SU-DHL-6 (cell line): ENCODE measurements around the gene GTF2H2C_2.
"Not testable (repeated sequence)": the region's sequence is repeated elsewhere in the genome, so short reads cannot be mapped to it uniquely, and the experiment has no call there.

Experiments used
- CTCF ChIP-seq: fragments of 200-600 bp; sonication (generic); IDR thresholded peaks from one replicate; pipeline ENCODE4 v1.5.1; 2017; ENCODE audit warnings: antibody characterized with exemption, mild to moderate bottlenecking, low read length, moderate library complexity; ENCODE audit not compliant: insufficient read depth, poor library complexity, severe bottlenecking
- EZH2phosphoT487 ChIP-seq: fragments of 200-600 bp; sonication (generic), shearing (Covaris generic); conservative IDR thresholded peaks from 2 replicates; pipeline ENCODE4 v1.6.1; 2018; ENCODE audit warnings: mild to moderate bottlenecking, antibody characterized with exemption, low read length, moderate library complexity, mixed read lengths

- not testable (repeated sequence) for TF ChIP-seq CTCF, EZH2phosphoT487
Measured at GRCh38 chr5:70423215-70423614, 8.0 kb downstream of the GTF2H2C_2 start.
